ENCODE data around the gene HSF2BP. TPM values are rescaled to one million over a fixed set of nuclear protein-coding genes. Genes with fewer than 3 reads are reported as not detected.

Gene HSF2BP
- total RNA-seq, 4 donors from 2014 or later = 1.7 to 6.3 (median 1.9) TPM

DNA sequence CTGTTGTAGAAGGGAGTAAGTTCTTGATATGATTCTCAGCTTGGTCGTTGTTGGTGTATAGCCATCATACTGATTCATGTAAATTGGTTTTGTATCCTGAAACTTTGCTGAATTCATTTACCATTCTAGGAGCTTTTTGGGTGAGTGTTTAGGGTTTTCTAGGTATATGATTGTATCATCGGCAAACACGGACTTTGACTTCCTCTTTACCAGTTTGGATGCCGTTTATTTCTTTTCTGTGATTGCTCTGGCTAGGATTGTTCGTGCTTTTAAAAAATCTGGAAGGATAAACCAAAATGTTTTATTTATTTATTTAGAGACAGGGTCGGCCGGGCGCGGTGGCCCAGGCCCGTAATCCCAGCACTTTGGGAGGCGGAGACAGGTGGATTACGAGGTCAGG is 20.7 kb upstream of the HSF2BP start:
- no peak for TF ChIP-seq EP300 (IDR thresholded peaks at IDR 0.05)
- TF ChIP-seq, protein P1, sequence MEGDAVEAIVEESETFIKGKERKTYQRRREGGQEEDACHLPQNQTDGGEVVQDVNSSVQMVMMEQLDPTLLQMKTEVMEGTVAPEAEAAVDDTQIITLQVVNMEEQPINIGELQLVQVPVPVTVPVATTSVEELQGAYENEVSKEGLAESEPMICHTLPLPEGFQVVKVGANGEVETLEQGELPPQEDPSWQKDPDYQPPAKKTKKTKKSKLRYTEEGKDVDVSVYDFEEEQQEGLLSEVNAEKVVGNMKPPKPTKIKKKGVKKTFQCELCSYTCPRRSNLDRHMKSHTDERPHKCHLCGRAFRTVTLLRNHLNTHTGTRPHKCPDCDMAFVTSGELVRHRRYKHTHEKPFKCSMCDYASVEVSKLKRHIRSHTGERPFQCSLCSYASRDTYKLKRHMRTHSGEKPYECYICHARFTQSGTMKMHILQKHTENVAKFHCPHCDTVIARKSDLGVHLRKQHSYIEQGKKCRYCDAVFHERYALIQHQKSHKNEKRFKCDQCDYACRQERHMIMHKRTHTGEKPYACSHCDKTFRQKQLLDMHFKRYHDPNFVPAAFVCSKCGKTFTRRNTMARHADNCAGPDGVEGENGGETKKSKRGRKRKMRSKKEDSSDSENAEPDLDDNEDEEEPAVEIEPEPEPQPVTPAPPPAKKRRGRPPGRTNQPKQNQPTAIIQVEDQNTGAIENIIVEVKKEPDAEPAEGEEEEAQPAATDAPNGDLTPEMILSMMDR (IDR thresholded peaks at IDR 0.05) = no peak
- TF ChIP-seq POLR2A (IDR thresholded peaks at IDR 0.05) = no peak
- H3K4me3 ChIP-seq = no peak overlapping the region
- no peaks in the 10 kb centered on the region for H3K9me3 ChIP-seq
- no peak for DNase-seq (ENCODE audit: low spot score in 2 of 2)
- peaks cover 2 to 97% (median 26%) of the 10 kb centered on the region in 3 donors for H3K36me3 ChIP-seq
- H3K27ac ChIP-seq = no peak overlapping the region
- H3K27me3 ChIP-seq = no peaks in the 10 kb centered on the region
- no peaks in the 10 kb centered on the region for H3K4me1 ChIP-seq
- 93 to 96% methylated on average over 12 of the region's 12 CpGs for WGBS, 2 donors

DNA sequence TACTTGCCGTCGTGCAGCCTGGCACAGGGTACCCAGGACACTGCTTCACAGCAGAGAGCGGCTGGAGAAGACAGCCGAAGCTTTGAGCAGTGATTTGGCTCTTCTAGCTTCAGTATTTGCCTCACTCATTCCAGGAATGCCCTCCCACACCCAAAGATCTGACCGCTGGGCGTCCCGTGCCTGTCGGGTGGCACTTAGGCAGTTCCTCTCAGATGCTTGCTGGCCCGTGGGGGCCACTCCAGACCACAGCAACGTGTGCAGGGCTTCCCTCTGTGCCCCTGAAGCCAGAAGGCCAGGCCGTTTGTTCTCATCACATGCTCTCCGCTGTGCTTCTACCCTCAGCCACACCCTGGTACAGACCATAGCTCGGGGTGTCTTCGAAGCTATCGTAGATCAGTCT is 17.1 kb upstream of the HSF2BP start:
- no peak for DNase-seq (ENCODE audit: low spot score in 2 of 2)
- 87 to 91% methylated on average over 13 to 15 of the region's 15 CpGs for WGBS, 2 donors
- H3K27me3 ChIP-seq = no peaks in the 10 kb centered on the region
- no peak overlapping the region for H3K4me3 ChIP-seq
- no peaks in the 10 kb centered on the region for H3K9me3 ChIP-seq
- no peaks in the 10 kb centered on the region for H3K4me1 ChIP-seq
- no peak for TF ChIP-seq EP300 (IDR thresholded peaks at IDR 0.05)
- TF ChIP-seq POLR2A (IDR thresholded peaks at IDR 0.05) = no peak
- TF ChIP-seq, protein P1 (IDR thresholded peaks at IDR 0.05) = no peak
- peaks cover 0 to 92% (median 12%) of the 10 kb centered on the region in 3 donors for H3K36me3 ChIP-seq
- H3K27ac ChIP-seq = no peak overlapping the region

DNA sequence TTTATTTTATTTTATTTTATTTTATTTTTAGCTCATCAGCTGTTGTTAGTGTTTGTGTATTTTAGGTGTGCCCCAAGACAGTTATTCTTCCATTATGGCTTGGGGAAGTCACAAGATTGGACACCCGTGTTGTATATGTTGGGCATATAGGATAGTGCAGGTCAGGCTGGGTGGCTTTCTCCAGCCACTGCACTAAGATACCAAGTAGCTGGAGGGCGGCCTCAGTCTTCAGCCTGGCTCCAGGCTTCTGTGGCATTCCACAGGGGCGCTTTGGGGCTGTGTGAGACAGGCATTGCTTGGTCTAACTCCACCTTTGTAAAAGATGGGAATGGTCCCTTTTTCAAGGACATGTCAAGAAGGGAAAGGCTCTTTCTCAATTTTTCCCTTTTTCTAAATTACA is 16.6 kb upstream of the HSF2BP start:
- H3K27ac ChIP-seq = no peak overlapping the region
- TF ChIP-seq, protein P1 (IDR thresholded peaks at IDR 0.05) = no peak
- TF ChIP-seq POLR2A (IDR thresholded peaks at IDR 0.05) = no peak
- TF ChIP-seq EP300 (IDR thresholded peaks at IDR 0.05) = no peak
- no peaks in the 10 kb centered on the region for H3K4me1 ChIP-seq
- H3K9me3 ChIP-seq = no peaks in the 10 kb centered on the region
- WGBS, 2 donors = 89 to 91% methylated on average over 3 of the region's 3 CpGs
- H3K27me3 ChIP-seq = no peaks in the 10 kb centered on the region
- peaks cover 0 to 92% (median 12%) of the 10 kb centered on the region in 3 donors for H3K36me3 ChIP-seq
- no peak overlapping the region for H3K4me3 ChIP-seq
- no peak for DNase-seq (ENCODE audit: low spot score in 2 of 2)

DNA sequence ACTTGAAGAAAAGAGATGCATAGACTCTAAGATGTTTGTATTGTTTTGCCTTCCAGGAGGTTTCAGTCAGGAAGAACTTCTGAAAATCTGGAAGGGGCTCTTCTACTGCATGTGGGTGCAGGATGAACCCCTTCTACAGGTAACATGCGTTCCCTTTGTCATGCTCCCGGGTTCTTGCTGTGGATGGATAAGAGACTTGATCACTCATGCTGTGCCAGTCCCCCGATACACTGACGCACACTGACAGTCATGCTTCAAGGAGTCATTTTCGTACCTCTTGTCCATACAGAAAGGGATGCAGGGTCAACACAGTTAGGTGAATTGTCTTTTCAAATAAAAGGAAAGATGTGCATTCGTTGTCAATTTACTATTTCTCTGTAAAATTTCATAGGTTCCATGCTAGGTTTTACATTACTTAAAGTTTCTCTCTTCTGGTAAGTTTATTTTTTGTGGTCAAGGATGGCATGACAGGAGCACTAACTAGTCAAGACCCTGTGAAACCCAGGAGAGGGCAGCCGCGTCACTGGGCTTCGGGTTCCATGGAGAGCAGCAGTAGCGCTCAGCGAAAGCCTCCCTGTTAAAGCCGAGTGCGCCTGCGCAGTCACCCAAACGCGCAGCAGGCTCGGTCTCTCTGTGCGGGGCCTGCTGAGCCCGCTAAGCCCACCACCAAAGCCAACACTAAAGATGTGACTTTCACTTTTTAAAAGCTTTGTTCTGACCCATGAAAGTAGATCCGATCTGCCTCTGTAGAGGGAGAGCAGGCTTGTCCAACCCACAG is 10.7 kb upstream of the HSF2BP start:
- TF ChIP-seq EP300 (IDR thresholded peaks at IDR 0.05) (no peak), POLR2A (IDR thresholded peaks at IDR 0.05) (no peak)
- TF ChIP-seq, protein P1 (IDR thresholded peaks at IDR 0.05) = no peak
- H3K4me1 ChIP-seq = no peaks in the 10 kb centered on the region
- H3K36me3 ChIP-seq = peaks cover 0 to 69% (median 0%) of the 10 kb centered on the region in 3 donors
- H3K27ac ChIP-seq = no peak overlapping the region
- WGBS, 2 donors = 89% methylated on average over 20 of the region's 20 CpGs
- no peak for DNase-seq (ENCODE audit: low spot score in 2 of 2)
- peaks cover 0 to 6% (median 0%) of the 10 kb centered on the region in 4 donors for H3K9me3 ChIP-seq
- no peaks in the 10 kb centered on the region for H3K27me3 ChIP-seq
- H3K4me3 ChIP-seq = no peak overlapping the region

DNA sequence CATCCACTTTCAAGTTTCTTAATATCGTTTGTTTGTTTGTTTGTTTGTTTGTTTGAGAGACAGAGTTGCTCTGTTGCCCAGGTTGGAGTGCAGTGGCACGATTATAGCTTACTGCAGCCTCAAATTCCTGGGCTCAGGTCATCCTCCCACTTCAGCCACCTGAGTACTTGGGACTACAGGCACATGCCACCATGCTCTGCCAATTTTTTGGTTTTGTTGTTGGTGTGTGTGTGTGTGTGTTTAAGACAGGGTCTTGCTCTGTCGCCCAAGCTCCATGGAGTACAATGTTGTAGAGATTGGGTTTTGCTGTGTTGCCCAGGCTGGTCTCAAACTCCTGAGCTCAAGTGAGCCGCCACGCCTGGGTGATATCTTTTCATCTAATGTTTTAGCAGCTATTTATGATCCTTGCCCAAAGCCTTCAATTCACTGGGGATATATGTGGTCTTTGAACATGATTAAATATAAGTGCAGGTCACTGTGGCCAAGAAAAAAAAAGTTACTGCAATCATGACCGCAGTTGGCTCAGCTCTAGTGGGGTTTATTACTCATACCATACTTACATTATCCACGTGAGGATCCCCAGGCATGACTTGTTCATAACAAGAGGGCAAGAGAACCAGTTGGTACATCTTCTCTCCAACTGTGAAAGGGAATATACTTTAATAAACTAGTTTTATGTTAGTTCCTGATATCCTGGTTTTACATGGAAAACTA is 8.1 kb upstream of the HSF2BP start:
- 90 to 94% methylated on average over 7 of the region's 7 CpGs for WGBS, 2 donors
- no peak overlapping the region for H3K4me3 ChIP-seq
- no peaks in the 10 kb centered on the region for H3K27me3 ChIP-seq
- peaks cover 0 to 70% (median 0%) of the 10 kb centered on the region in 3 donors for H3K36me3 ChIP-seq
- no peak overlapping the region for H3K27ac ChIP-seq
- TF ChIP-seq POLR2A (IDR thresholded peaks at IDR 0.05) (no peak), EP300 (IDR thresholded peaks at IDR 0.05) (no peak)
- TF ChIP-seq, protein P1 (IDR thresholded peaks at IDR 0.05) = no peak
- DNase-seq (ENCODE audit: low spot score in 2 of 2) = no peak
- H3K4me1 ChIP-seq = peaks cover 0 to 2% (median 0%) of the 10 kb centered on the region in 4 donors
- H3K9me3 ChIP-seq = peaks cover 0 to 6% (median 0%) of the 10 kb centered on the region in 4 donors

All from tibial nerve (tissue), 4 donors.